ENCODE measurements around the gene FSCN2. TPM values are rescaled to one million over a fixed set of nuclear protein-coding genes. Genes with fewer than 3 reads are reported as not detected.

FSCN2 gene
- total RNA-seq, 1 experiment from 2014 or later, result 0.31 TPM

DNA sequence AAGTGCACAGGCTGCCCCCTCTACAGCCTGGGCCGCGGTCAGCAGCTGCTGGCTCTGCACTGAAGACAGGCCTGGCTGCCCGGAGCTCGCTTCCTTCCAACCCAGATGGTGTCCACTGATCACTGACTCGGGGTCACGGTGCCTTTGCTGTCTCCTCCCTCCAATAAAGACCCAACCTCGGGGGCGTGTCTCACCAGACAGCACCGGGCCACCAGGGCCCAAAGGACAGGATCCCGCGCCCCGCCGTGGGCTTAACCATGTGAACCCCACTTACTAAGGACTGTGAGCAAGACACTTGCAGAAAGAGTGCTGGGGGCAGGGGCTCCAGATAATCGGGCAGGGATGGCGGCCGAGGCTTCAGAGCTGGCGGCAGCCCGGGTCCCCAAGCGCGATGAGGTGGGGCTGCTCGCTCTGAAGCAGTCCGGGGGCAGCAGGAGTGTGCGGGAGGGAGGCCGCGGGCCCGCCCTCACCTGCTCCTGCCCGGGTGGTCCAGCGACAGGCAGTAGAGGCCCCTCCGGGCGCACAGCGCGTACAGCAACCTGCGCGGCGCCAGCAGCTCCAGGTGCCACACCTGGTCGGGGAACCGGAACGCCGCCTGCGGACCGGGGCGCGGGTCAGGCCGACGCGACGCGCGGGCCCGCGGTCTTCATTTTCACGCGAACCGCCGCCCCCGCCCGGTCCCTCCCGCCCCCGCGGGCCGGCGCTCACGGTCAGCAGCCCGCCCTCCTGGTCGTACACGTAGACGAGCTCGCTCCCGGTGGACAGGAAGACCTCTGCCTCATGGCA lies 23.5 kb downstream of the FSCN2 start:
- ChIA-PET CTCF (interaction anchor here (0.8 to 2.2 kb wide), 8 partner anchors 9 to 142 kb away, joined by 4 to 14 read pairs (median 6); no protein-coding TSS in a partner anchor), POLR2A (interaction anchor here (0.8 to 1.3 kb wide), 7 partner anchors 13 to 555 kb away, joined by 3 to 4 read pairs (median 3); partner anchors contain the start of gene ACTG1)
- H3K27me3 Mint-ChIP-seq (ENCODE audit: low read depth), result no peaks in the 10 kb centered on the region
- no peaks in the 10 kb centered on the region for H3K9me3 Mint-ChIP-seq
- no peak overlapping the region for H3K27ac Mint-ChIP-seq
- peaks cover 20% of the 10 kb centered on the region for H3K4me1 Mint-ChIP-seq
- peaks cover 16% of the 10 kb centered on the region for H3K36me3 Mint-ChIP-seq
- DNase-seq (ENCODE audit: low spot score) (no peak), ATAC-seq (no peak)
- peak overlapping the region; percentile 88 for H3K4me3 Mint-ChIP-seq
- no peak for TF ChIP-seq ETV6 (CRISPR knock-in tag; IDR thresholded peaks at IDR 0.05)
- TF ChIP-seq GABPB1 (CRISPR knock-in tag; IDR thresholded peaks at IDR 0.05), result no peak
- TF ChIP-seq CTCF (IDR thresholded peaks at IDR 0.05), result no peak
- no peak for TF ChIP-seq GRHL2 (CRISPR knock-in tag; IDR thresholded peaks at IDR 0.05; ENCODE audit: insufficient replicate concordance, severe bottlenecking)
- TF ChIP-seq ZNF232 (CRISPR knock-in tag; IDR thresholded peaks at IDR 0.05), result no peak
- no peak for TF ChIP-seq FOXJ3 (CRISPR knock-in tag; IDR thresholded peaks at IDR 0.05; ENCODE audit: borderline replicate concordance)
- TF ChIP-seq IRF2 (CRISPR knock-in tag; IDR thresholded peaks at IDR 0.05; ENCODE audit: borderline replicate concordance, low read depth), result no peak
- TF ChIP-seq CREB1 (CRISPR knock-in tag; IDR thresholded peaks at IDR 0.05), result no peak
- no peak for TF ChIP-seq FOXP1 (CRISPR knock-in tag; IDR thresholded peaks at IDR 0.05; ENCODE audit: borderline replicate concordance)
- no peak for TF ChIP-seq E2F4 (CRISPR knock-in tag; IDR thresholded peaks at IDR 0.05; ENCODE audit: borderline replicate concordance, low read depth)
- TF ChIP-seq NR1H2 (CRISPR knock-in tag; IDR thresholded peaks at IDR 0.05), result no peak
- TF ChIP-seq OVOL2 (CRISPR knock-in tag; IDR thresholded peaks at IDR 0.05; ENCODE audit: borderline replicate concordance), result no peak
- TF ChIP-seq MLX (CRISPR knock-in tag; IDR thresholded peaks at IDR 0.05), result no peak
- no peak for TF ChIP-seq ZNF281 (CRISPR knock-in tag; IDR thresholded peaks at IDR 0.05)
- TF ChIP-seq ARID4B (CRISPR knock-in tag; IDR thresholded peaks at IDR 0.05; ENCODE audit: borderline replicate concordance), result no peak
- no peak for TF ChIP-seq TCF7 (CRISPR knock-in tag; IDR thresholded peaks at IDR 0.05; ENCODE audit: low read depth)
- no peak for TF ChIP-seq ELF4 (CRISPR knock-in tag; IDR thresholded peaks at IDR 0.05; ENCODE audit: low read depth)
- no peak for TF ChIP-seq E2F5 (CRISPR knock-in tag; IDR thresholded peaks at IDR 0.05)
- TF ChIP-seq SOX15 (CRISPR knock-in tag; IDR thresholded peaks at IDR 0.05), result no peak
- no peak for TF ChIP-seq ZNF219 (CRISPR knock-in tag; IDR thresholded peaks at IDR 0.05; ENCODE audit: borderline replicate concordance)
